ENCODE measurements around the gene MBOAT1. TPM values are rescaled to one million over a fixed set of nuclear protein-coding genes. Genes with fewer than 3 reads are reported as not detected.

Gene MBOAT1
- polyA plus RNA-seq, 2 donors = 5.9 to 6.6 TPM

GRCh38 chr6:20116792-20117191 is 95.5 kb downstream of the MBOAT1 start:
- 85 to 94% methylated on average over 7 of the region's 7 CpGs for WGBS, 2 donors

DNA sequence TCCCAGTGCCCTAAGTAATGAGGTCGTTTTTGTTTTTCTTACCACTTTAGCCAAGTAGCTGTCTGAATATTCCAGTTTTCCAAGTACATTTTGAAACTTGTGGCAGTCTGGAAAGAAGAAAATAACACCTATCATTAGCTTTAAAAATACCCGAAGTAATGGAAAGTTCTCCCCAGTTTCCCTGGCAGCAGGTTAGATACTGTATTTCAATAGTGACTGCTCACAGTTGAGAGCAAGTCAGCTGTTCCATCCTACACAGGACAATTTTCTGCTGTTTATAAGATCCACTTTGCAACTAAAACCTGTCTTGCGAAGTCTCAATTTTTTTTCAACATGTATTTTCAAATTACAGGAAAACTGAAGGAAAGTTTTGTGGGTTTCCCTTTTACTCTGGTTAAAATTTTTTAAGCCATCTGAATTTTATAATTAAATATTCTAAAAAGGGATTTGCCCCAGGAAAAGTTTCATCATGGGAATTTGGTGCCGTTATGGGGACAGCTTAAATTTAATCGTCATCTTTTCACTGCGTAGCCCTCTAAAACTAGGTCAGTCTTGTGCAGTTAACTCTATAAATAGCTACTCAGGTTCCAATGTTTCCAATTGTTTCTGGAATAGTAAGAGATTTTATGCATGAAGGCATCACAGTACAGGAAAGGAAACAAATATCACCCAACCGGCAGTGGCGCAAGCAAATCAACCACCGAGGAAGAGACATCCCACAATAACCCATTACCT is 96.9 kb downstream of the MBOAT1 start:
- Histone ChIP-seq H3K4me3 (ENCODE audit: low read depth in 1 of 2, low read length in 2 of 2) (no peak overlapping the region), H3K27me3 (ENCODE audit: control insufficient read depth in 1 of 2, insufficient read depth in 2 of 2, low read length in 2 of 2) (no peaks in the 10 kb centered on the region), H3K9me3 (ENCODE audit: control insufficient read depth in 2 of 2, insufficient read depth in 1 of 2, low read depth in 1 of 2, low read length in 1 of 2) (no peaks in the 10 kb centered on the region), H3K27ac (ENCODE audit: low read depth in 2 of 2, low read length in 1 of 2) (no peak overlapping the region), H3K4me1 (ENCODE audit: control insufficient read depth in 2 of 2, insufficient read depth in 2 of 2, low read length in 1 of 2) (no peaks in the 10 kb centered on the region), H3K36me3 (ENCODE audit: control insufficient read depth in 2 of 2, insufficient read depth in 2 of 2, low read length in 1 of 2) (peaks cover 2 to 8% of the 10 kb centered on the region in 2 donors)
- 76 to 86% methylated on average over 9 of the region's 9 CpGs for WGBS, 2 donors

More at GRCh38 chr6:20116792-20117191, 95.5 kb downstream of the MBOAT1 start:
- no peak overlapping the region for H3K4me3 ChIP-seq (ENCODE audit: low read depth in 1 of 2, low read length in 2 of 2)
- no peaks in the 10 kb centered on the region for H3K4me1 ChIP-seq (ENCODE audit: control insufficient read depth in 2 of 2, insufficient read depth in 2 of 2, low read length in 1 of 2)
- no peak overlapping the region for H3K27ac ChIP-seq (ENCODE audit: low read depth in 2 of 2, low read length in 1 of 2)
- H3K27me3 ChIP-seq (ENCODE audit: control insufficient read depth in 1 of 2, insufficient read depth in 2 of 2, low read length in 2 of 2) = no peaks in the 10 kb centered on the region
- H3K36me3 ChIP-seq (ENCODE audit: control insufficient read depth in 2 of 2, insufficient read depth in 2 of 2, low read length in 1 of 2) = peaks cover 2 to 10% of the 10 kb centered on the region in 2 donors
- no peaks in the 10 kb centered on the region for H3K9me3 ChIP-seq (ENCODE audit: control insufficient read depth in 2 of 2, insufficient read depth in 1 of 2, low read depth in 1 of 2, low read length in 1 of 2)

- no peak overlapping the region for H3K4me3 ChIP-seq (ENCODE audit: low read depth in 1 of 2, low read length in 2 of 2)
- 84 to 91% methylated on average over 2 of the region's 2 CpGs for whole genome bisulfite sequencing, 2 donors
- H3K27ac ChIP-seq (ENCODE audit: low read depth in 2 of 2, low read length in 1 of 2) = no peak overlapping the region
- H3K9me3 ChIP-seq (ENCODE audit: control insufficient read depth in 2 of 2, insufficient read depth in 1 of 2, low read depth in 1 of 2, low read length in 1 of 2) = no peaks in the 10 kb centered on the region
- no peaks in the 10 kb centered on the region for H3K4me1 ChIP-seq (ENCODE audit: control insufficient read depth in 2 of 2, insufficient read depth in 2 of 2, low read length in 1 of 2)
- no peaks in the 10 kb centered on the region for H3K27me3 ChIP-seq (ENCODE audit: control insufficient read depth in 1 of 2, insufficient read depth in 2 of 2, low read length in 2 of 2)
- peaks cover 6 to 16% of the 10 kb centered on the region in 2 donors for H3K36me3 ChIP-seq (ENCODE audit: control insufficient read depth in 2 of 2, insufficient read depth in 2 of 2, low read length in 1 of 2)
Measured at GRCh38 chr6:20113649-20114224, 98.5 kb downstream of the MBOAT1 start.

GRCh38 chr6:20112841-20113240 is 99.4 kb downstream of the MBOAT1 start:
- H3K4me3 ChIP-seq (ENCODE audit: low read depth in 1 of 2, low read length in 2 of 2) = no peak overlapping the region
- no peak overlapping the region for H3K27ac ChIP-seq (ENCODE audit: low read depth in 2 of 2, low read length in 1 of 2)
- H3K27me3 ChIP-seq (ENCODE audit: control insufficient read depth in 1 of 2, insufficient read depth in 2 of 2, low read length in 2 of 2) = no peaks in the 10 kb centered on the region
- WGBS, 2 donors = 95 to 98% methylated on average over 5 of the region's 5 CpGs
- H3K36me3 ChIP-seq (ENCODE audit: control insufficient read depth in 2 of 2, insufficient read depth in 2 of 2, low read length in 1 of 2) = peaks cover 6 to 16% of the 10 kb centered on the region in 2 donors
- H3K4me1 ChIP-seq (ENCODE audit: control insufficient read depth in 2 of 2, insufficient read depth in 2 of 2, low read length in 1 of 2) = no peaks in the 10 kb centered on the region
- no peaks in the 10 kb centered on the region for H3K9me3 ChIP-seq (ENCODE audit: control insufficient read depth in 2 of 2, insufficient read depth in 1 of 2, low read depth in 1 of 2, low read length in 1 of 2)

DNA sequence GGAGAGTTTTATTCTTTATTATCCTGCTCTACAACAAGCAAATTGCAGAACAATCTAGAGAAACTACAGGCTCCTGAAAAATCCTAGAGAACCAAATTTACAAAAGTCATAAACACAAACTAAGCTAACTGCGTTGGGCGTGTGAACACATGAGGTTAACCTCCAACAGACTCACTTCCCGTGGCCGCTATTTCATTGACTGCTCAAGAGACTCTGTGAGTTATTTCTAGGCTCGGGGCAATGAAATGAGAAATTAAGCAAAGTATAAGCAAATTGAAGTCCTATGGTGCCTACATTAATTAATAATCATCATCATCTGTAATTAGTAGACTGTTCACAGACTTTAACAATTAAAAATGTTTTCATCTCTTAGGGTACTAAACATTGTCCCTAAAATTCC is 100.0 kb downstream of the MBOAT1 start:
- no peaks in the 10 kb centered on the region for H3K9me3 ChIP-seq (ENCODE audit: control insufficient read depth in 2 of 2, insufficient read depth in 1 of 2, low read depth in 1 of 2, low read length in 1 of 2)
- no peak overlapping the region for H3K4me3 ChIP-seq (ENCODE audit: low read depth in 1 of 2, low read length in 2 of 2)
- no peaks in the 10 kb centered on the region for H3K27me3 ChIP-seq (ENCODE audit: control insufficient read depth in 1 of 2, insufficient read depth in 2 of 2, low read length in 2 of 2)
- H3K4me1 ChIP-seq (ENCODE audit: control insufficient read depth in 2 of 2, insufficient read depth in 2 of 2, low read length in 1 of 2) = no peaks in the 10 kb centered on the region
- no peak overlapping the region for H3K27ac ChIP-seq (ENCODE audit: low read depth in 2 of 2, low read length in 1 of 2)
- H3K36me3 ChIP-seq (ENCODE audit: control insufficient read depth in 2 of 2, insufficient read depth in 2 of 2, low read length in 1 of 2) = peaks cover 6 to 18% of the 10 kb centered on the region in 2 donors
- WGBS, 2 donors = 88 to 93% methylated on average over 5 of the region's 5 CpGs

DNA sequence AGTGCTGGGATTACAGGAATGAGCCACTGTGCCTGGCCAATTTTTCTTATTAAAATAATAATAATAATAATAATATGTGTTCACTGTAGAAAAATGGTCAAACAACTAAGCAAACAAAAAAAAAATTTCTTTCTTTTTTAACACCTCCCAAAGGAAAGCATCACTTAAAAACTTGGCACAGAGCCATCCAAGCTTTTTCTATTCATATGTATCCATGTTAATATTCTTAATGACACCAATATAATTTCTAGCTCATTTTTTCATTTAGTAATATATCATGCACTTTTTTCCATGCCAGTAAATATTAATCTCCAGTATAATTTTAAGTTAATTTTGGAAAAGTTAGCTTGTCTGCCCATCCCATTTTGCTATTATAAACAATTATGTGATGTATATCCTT is 101.8 kb downstream of the MBOAT1 start:
- Histone ChIP-seq H3K9me3 (ENCODE audit: control insufficient read depth in 2 of 2, insufficient read depth in 1 of 2, low read depth in 1 of 2, low read length in 1 of 2) (no peaks in the 10 kb centered on the region), H3K4me3 (ENCODE audit: low read depth in 1 of 2, low read length in 2 of 2) (no peak overlapping the region), H3K27ac (ENCODE audit: low read depth in 2 of 2, low read length in 1 of 2) (no peak overlapping the region), H3K4me1 (ENCODE audit: control insufficient read depth in 2 of 2, insufficient read depth in 2 of 2, low read length in 1 of 2) (no peaks in the 10 kb centered on the region), H3K36me3 (ENCODE audit: control insufficient read depth in 2 of 2, insufficient read depth in 2 of 2, low read length in 1 of 2) (peaks cover 6 to 19% of the 10 kb centered on the region in 2 donors), H3K27me3 (ENCODE audit: control insufficient read depth in 1 of 2, insufficient read depth in 2 of 2, low read length in 2 of 2) (no peaks in the 10 kb centered on the region)

- Histone ChIP-seq H3K9me3 (ENCODE audit: control insufficient read depth in 2 of 2, insufficient read depth in 1 of 2, low read depth in 1 of 2, low read length in 1 of 2) (no peaks in the 10 kb centered on the region), H3K27ac (ENCODE audit: low read depth in 2 of 2, low read length in 1 of 2) (no peak overlapping the region), H3K27me3 (ENCODE audit: control insufficient read depth in 1 of 2, insufficient read depth in 2 of 2, low read length in 2 of 2) (no peaks in the 10 kb centered on the region), H3K4me1 (ENCODE audit: control insufficient read depth in 2 of 2, insufficient read depth in 2 of 2, low read length in 1 of 2) (no peaks in the 10 kb centered on the region), H3K36me3 (ENCODE audit: control insufficient read depth in 2 of 2, insufficient read depth in 2 of 2, low read length in 1 of 2) (peaks cover 6 to 19% of the 10 kb centered on the region in 2 donors), H3K4me3 (ENCODE audit: low read depth in 1 of 2, low read length in 2 of 2) (no peak overlapping the region)
- 92 to 93% methylated on average over 6 of the region's 6 CpGs for WGBS, 2 donors
Measured at GRCh38 chr6:20109526-20109925, 102.7 kb downstream of the MBOAT1 start.

DNA sequence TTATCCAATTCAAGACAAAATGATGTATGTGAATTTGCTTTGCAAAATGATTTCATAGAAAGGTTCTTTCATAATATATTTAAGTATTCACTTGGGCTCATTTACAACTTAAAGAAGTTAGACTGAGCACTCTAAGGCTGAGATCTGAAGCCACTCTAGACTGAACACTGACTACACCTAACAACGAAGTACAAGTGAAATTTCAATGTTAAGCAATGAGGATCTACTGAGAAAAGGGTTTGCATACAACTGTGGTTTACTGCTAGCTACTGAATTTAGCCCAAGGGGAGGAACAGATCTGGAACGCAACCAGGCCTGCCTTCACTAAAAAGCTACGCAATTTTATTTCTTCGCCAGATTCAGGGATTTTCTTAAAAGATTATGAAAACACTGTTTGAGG is 106.4 kb downstream of the MBOAT1 start:
- H3K4me1 ChIP-seq (ENCODE audit: control insufficient read depth in 2 of 2, insufficient read depth in 2 of 2, low read length in 1 of 2) = no peaks in the 10 kb centered on the region
- WGBS, 2 donors = 88 to 96% methylated on average over 4 of the region's 4 CpGs
- H3K9me3 ChIP-seq (ENCODE audit: control insufficient read depth in 2 of 2, insufficient read depth in 1 of 2, low read depth in 1 of 2, low read length in 1 of 2) = no peaks in the 10 kb centered on the region
- H3K36me3 ChIP-seq (ENCODE audit: control insufficient read depth in 2 of 2, insufficient read depth in 2 of 2, low read length in 1 of 2) = peaks cover 4 to 13% of the 10 kb centered on the region in 2 donors
- H3K27me3 ChIP-seq (ENCODE audit: control insufficient read depth in 1 of 2, insufficient read depth in 2 of 2, low read length in 2 of 2) = no peaks in the 10 kb centered on the region
- H3K4me3 ChIP-seq (ENCODE audit: low read depth in 1 of 2, low read length in 2 of 2) = no peak overlapping the region
- H3K27ac ChIP-seq (ENCODE audit: low read depth in 2 of 2, low read length in 1 of 2) = no peak overlapping the region

- no peak overlapping the region for H3K4me3 ChIP-seq (ENCODE audit: low read depth in 1 of 2, low read length in 2 of 2)
- H3K9me3 ChIP-seq (ENCODE audit: control insufficient read depth in 2 of 2, insufficient read depth in 1 of 2, low read depth in 1 of 2, low read length in 1 of 2) = no peaks in the 10 kb centered on the region
- WGBS, 2 donors = 81 to 82% methylated on average over 2 of the region's 2 CpGs
- H3K4me1 ChIP-seq (ENCODE audit: control insufficient read depth in 2 of 2, insufficient read depth in 2 of 2, low read length in 1 of 2) = no peaks in the 10 kb centered on the region
- H3K27me3 ChIP-seq (ENCODE audit: control insufficient read depth in 1 of 2, insufficient read depth in 2 of 2, low read length in 2 of 2) = no peaks in the 10 kb centered on the region
- no peak overlapping the region for H3K27ac ChIP-seq (ENCODE audit: low read depth in 2 of 2, low read length in 1 of 2)
- peaks cover 4 to 13% of the 10 kb centered on the region in 2 donors for H3K36me3 ChIP-seq (ENCODE audit: control insufficient read depth in 2 of 2, insufficient read depth in 2 of 2, low read length in 1 of 2)
Measured at GRCh38 chr6:20104696-20105095, 107.6 kb downstream of the MBOAT1 start.

Data from esophagus (tissue), 2 donors.